ENCODE results near the gene COL1A2.

Gene COL1A2

GRCh38 chr7:94394437-94395140 lies at the start of gene COL1A2:
COL1A2 (plus strand) TSS chr7:94394895; CDS start chr7:94395032, 137 bp downstream.
- DNase-seq, result no peak

DNA sequence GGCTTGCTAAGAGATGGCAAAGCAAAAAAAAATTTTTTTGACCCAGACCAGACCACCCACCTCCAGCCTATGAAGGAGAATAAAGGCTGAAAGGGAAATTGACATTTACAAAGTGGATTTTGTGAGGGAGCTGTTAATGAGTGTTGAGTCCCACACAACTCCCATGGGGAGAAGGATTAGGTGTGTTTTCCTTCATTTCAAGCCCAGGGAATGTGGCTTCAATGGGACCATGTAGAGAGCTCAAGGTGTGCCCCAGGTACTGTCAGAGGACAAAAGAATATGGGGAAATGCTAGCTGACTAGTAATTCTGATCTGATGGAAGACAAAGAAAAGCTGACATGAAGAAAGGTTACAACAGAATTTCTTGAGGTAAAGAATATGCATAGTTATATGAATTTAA lies 48.8 kb upstream of the COL1A2 start:
- no peak for DNase-seq

GRCh38 chr7:94348142-94348541 lies 46.6 kb upstream of the COL1A2 start:
- no peak for DNase-seq

GRCh38 chr7:94350734-94351133 lies 44.0 kb upstream of the COL1A2 start:
- no peak for DNase-seq

DNA sequence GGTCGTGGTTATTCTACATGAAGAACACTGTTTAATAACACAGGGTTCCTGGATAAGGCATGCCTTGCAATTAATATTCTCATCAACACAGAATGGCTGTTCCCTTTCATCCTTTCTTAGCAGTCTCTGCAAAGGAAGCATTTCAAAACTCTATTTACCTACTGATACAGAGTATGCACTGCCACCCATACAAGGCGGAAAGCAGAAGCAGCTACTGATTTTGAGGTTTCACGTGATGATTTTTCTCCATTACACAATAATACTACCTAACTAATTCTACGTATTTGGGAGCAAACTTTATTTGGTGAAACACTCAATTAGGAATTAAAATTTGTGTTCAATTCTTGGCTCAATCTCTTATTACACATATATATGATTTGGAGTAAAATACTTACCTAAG lies 43.0 kb upstream of the COL1A2 start:
- no peak for DNase-seq

GRCh38 chr7:94352887-94353286 lies 41.8 kb upstream of the COL1A2 start:
- DNase-seq, result no peak

DNA sequence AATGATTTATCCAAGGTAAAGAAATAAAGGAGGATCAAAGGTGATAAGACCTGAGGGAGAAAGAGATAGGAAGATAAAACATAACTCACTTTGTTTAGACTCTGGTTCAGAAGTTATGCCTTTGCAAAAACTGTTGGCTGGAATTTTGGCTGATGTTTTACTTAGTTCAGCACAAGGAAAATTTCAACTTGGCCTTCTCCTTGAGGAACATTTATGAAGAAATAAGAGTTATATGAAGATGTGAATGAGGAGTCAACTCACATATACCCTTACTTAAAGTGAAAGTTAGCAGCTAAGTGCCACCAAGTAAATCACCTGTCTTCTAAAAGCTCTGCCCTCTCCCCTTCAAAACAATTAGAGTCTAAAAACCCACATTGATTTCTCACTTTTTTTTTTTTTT lies 39.7 kb upstream of the COL1A2 start:
- no peak for DNase-seq

GRCh38 chr7:94355454-94355853 lies 39.2 kb upstream of the COL1A2 start:
- DNase-seq, result no peak

DNA sequence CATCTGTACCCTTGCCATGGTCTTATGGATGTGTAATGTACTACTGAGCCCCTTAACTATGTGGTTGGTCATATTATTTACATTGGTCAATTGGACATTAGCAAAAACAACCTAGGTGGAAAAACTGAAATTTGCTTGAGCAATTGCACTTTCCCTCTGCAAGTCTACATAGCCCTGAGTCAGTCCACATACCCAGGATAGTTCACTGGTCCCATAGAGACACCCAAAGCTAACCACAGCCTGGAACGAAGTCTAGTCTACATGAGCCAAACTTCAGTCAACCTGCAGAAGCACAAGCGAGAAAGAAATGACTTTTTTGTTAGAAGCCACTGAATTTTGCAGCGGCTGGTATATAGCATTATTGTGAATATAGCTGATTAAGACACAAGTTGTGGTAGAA lies 37.6 kb upstream of the COL1A2 start:
- DNase-seq, result no peak

- no peak for DNase-seq
Measured at GRCh38 chr7:94360926-94361325, 33.8 kb upstream of the COL1A2 start.

DNA sequence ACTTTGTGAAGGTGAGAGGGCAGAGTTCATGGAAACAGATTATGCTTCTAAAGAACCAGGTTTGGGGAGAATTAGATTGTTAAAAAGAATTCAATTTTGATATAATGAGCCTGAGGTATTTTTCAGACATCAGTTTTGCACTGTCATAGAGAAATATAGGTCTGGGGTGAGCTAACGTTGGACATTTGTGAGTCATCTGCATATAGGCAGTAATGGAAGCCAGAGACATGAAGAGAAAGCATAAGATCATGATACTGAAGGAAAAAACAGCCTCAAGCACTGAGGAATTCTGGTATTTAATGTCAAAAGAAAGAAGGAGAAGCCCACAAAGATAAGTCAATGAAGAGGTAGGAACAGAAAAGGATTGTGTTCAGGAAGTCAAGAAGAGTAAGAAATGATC lies 32.4 kb upstream of the COL1A2 start:
- no peak for DNase-seq

DNA sequence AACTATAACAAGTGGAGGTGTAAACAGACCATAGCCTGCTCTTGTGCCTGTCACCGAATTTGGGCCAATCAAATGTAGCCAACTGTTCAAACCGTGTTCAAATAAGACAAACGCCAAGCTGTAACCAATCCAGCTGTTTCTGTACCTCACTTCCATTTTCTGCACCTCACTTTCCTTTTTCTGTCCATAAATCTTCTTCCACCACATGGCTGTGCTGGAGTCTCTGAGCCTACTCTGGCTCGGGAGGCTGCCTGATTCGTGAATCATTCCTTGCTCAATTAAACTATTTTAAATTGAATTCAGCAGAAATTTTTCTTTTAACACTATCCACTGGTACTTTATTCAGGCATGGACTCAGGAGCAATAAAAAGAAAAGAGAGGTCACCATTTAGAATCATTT lies 29.9 kb upstream of the COL1A2 start:
- no peak for DNase-seq

GRCh38 chr7:94366163-94366562 lies 28.5 kb upstream of the COL1A2 start:
- DNase-seq, result no peak

DNA sequence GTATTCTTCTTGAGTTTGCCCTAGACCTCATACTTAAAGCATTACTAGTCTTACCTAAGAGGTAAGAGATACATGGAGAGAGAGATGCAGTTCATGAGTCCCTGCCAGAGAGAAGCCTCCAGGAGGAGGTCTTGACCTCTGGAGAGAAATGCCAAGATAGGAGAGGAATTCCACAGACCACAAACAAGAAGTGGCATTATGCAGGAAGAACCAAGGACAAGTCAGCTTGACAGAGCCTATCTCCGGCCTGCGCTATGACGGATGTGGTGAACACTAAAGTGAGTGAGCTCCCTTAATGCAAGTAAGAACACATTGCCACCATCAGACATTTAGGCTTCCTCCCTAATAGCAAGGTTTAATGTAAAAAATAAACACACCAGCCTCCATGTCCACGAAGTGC lies 27.9 kb upstream of the COL1A2 start:
- no peak for DNase-seq

- DNase-seq, result no peak
Measured at GRCh38 chr7:94367949-94368348, 26.7 kb upstream of the COL1A2 start.

DNA sequence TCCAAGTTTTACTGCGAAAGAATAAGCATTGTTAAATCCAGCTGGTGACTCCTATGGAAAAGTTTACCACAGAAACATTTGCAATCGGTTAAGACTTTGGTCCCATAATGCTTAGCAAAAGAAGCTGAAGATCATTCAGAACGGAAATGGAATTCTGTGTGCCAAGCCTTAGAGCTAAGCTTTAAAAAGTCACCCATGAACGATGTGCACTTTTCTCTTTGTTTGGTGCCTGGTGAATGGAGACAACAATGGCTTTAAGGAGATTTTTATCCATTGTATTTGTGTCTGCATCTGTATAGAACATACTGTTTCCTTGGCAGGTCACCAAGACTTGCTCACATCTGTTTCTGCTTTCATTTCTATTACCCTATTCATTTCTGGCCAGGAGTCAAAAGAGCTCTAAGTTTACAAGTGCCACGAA lies 26.3 kb upstream of the COL1A2 start:
- DNase-seq, result no peak

DNA sequence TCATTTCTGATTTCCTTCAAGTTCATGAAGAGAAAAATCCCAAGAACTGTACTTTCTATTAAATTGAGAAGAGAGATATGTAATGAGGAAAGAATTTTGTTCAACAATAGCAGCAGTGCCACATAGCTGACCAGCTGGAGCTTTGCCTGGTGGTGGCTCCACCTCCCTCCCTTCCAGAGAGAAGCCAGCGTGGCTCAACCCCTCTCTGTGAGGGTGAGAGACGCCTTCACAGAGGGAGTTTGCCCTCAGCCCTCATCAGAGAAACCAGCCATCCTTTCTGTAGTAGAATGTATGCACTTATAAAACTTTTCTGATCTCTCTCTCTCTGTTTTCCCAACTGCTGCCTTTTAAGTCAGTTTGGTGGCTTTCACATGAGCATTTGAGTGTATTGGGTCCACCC lies 20.5 kb upstream of the COL1A2 start:
- DNase-seq, result no peak

DNA sequence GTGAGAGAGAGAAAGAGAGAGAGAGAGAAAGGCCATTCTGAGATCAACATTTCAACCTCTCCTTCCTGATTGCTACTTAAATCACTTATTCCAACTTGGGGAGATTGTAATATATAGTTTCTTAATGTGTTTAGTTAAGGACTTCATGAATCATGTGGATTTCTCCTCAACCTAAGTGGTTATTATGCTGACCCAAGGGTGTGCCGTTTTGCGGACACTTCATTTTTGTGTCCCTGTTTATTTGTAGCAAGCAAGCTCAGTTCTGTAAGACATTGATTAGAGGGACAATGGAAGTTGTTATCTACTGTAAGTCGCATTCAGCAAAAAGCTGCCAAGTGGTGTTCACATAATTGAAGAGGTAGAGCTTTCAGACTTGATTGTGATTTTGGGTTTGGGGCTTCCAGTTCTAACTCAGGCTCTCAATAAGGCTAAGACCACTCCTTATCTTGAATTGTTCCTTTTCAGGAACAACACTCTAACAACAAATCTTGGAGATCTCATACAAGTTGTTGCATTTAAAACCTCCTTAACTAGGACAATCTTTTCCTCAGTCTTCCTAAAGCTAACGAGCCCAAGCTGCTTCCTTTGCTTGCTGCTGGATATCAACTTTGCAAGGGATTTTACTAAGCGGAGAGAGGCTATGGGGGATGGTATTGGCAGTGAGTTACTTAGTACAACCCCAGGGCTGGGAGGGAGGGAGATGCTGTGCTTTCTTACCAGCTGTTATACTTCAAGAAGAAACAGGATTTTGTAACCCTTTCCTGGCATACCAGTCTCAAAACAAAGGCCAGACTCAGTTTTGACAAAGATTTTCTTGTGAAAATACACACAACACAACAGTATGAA lies 19.8 kb upstream of the COL1A2 start:
- no peak for DNase-seq

DNA sequence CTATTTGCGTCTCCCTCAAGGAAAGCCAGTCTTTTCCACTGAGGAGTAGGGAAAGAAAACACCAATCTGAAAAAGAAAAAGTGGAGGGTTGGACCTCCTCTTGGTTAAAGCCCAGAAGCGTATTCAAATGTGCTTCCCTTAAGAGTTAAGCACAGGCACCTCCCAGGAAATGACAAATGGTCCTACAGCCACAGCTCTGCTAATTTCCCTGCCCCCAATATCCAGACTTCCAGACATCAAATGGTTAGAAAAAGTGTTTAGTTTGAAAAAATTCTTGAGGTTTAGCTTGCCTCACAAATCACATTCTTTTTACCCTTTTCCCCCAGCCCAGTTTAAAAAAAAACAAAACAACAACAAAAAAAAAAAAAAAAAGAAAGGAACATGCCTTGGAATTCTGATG lies 19.0 kb upstream of the COL1A2 start:
- DNase-seq, result no peak

DNA sequence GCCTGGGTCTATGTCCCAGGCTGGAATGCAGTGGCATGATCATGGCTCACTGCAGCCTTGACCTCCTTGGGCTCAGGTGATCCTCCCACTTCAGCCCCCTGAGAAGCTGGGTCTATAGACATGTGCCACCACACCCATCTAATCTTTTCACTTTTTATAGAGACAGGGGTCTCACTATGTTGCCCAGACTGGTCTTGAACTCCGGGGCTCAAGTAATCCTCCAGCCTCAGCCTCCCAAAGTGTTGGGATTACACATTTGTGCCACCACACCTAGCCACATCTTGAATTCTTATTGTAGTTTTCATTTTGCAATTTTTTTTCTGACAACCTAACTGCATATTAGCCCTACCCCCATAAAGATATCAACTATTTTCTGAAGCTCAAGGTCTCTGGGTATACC lies 18.4 kb upstream of the COL1A2 start:
- DNase-seq, result no peak

DNA sequence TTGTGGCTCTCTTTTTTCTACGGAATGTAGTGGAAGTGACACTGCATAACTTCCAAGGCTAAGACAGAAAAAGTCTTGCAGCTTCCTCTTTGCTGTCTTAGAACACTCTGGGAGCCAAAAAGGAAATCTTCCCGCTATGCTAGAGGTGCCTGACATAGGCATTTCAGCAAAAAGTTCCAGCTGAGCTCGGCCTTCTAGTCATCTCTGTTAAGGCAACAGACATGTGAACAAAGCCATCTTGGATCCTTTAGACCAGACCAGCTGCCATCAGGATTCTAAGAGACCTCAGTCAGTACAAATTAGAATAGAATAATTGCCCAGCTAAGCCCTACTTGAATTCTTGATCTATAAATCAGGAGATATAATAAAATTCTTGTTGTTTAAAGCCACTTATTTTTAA lies 16.3 kb upstream of the COL1A2 start:
- DNase-seq, result no peak

- DNase-seq, result no peak
Measured at GRCh38 chr7:94380264-94380663, 14.4 kb upstream of the COL1A2 start.

DNA sequence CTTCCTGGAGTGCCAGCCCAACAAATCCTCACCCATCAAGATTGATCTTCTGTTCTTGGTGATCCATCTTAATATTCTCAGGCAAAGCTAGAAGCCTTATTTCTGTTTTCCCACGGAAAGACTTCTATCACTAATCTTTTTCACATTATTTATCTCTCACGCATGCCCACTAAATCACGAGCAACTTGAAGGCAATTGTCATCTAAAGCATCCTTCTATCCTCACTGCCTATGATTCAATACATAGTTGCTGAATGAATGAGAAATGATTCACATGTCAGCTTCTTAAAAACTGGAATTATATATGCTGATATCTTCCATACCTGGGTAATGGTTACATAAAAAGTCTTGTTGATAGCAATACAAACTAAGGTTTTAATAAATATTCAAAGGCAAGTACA lies 12.6 kb upstream of the COL1A2 start:
- no peak for DNase-seq

GRCh38 chr7:94382746-94383145 lies 11.9 kb upstream of the COL1A2 start:
- DNase-seq, result no peak

GRCh38 chr7:94384315-94384714 lies 10.4 kb upstream of the COL1A2 start:
- no peak for DNase-seq
